Astrocyte (in vitro differentiated cells and primary cell): Measurements from ENCODE around the gene C1QTNF2. TPM values are rescaled to one million over a fixed set of nuclear protein-coding genes. Genes with fewer than 3 reads are reported as not detected.

Source experiments
- DNase-seq: peaks from one replicate; pipeline ENCODE4 v3.0.0-alpha.2; 2010; ENCODE audit warnings: low read depth
- FAIRE-seq: peaks from 2 replicates; lab custom pipeline; 2011; peaks lifted over from hg19 to GRCh38; lab: Jason Lieb, UNC
- H2AFZ ChIP-seq: 2 replicates; pipeline ENCODE4 v1.6.0; 2012; ENCODE audit warnings: low read depth, low read length, inconsistent platforms
- H3K27ac ChIP-seq: 2 replicates; pipeline ENCODE4 v1.5.1; 2011; ENCODE audit warnings: low read depth, low read length, inconsistent platforms
- H3K27me3 ChIP-seq: 2 replicates; pipeline ENCODE4 v1.6.0; 2011; ENCODE audit warnings: low read length, inconsistent platforms; ENCODE audit not compliant: insufficient read depth
- H3K36me3 ChIP-seq: 2 replicates; pipeline ENCODE4 v1.5.1; 2011; ENCODE audit warnings: low read length, inconsistent platforms; ENCODE audit not compliant: insufficient read depth
- H3K4me1 ChIP-seq: 2 replicates; pipeline ENCODE4 v1.5.1; 2011; ENCODE audit warnings: low read length, inconsistent platforms; ENCODE audit not compliant: insufficient read depth
- H3K4me2 ChIP-seq: 2 replicates; pipeline ENCODE4 v1.6.0; 2012; ENCODE audit warnings: low read length, inconsistent platforms
- H3K4me3 ChIP-seq: 2 replicates; pipeline ENCODE4 v1.5.1; 2011; ENCODE audit warnings: low read depth, mild to moderate bottlenecking, low read length, inconsistent platforms; ENCODE audit not compliant: insufficient read depth
- H3K79me2 ChIP-seq: 2 replicates; pipeline ENCODE4 v1.6.0; 2012; ENCODE audit warnings: mild to moderate bottlenecking, low read length, inconsistent platforms; ENCODE audit not compliant: insufficient read depth
- H3K9ac ChIP-seq: 2 replicates; pipeline ENCODE4 v1.6.0; 2012; ENCODE audit warnings: mild to moderate bottlenecking, low read length, inconsistent platforms
- H3K9me3 ChIP-seq: 2 replicates; pipeline ENCODE4 v1.5.1; 2012; ENCODE audit warnings: low read depth, mild to moderate bottlenecking, low read length, inconsistent platforms; ENCODE audit not compliant: insufficient read depth
- H4K20me1 ChIP-seq: 2 replicates; pipeline ENCODE4 v1.6.0; 2012; ENCODE audit warnings: low read length, inconsistent platforms; ENCODE audit not compliant: insufficient read depth
- H3K27ac Mint-ChIP-seq: one replicate; pipeline ENCODE4 v1.8.0; 2021; ENCODE audit warnings: mild to moderate bottlenecking, mixed read lengths; ENCODE audit not compliant: unreplicated experiment
- H3K27me3 Mint-ChIP-seq: one replicate; pipeline ENCODE4 v1.8.0; 2021; ENCODE audit warnings: low read depth, mixed read lengths; ENCODE audit not compliant: unreplicated experiment
- H3K36me3 Mint-ChIP-seq: one replicate; pipeline ENCODE4 v1.8.0; 2021; ENCODE audit warnings: low read depth, mixed read lengths; ENCODE audit not compliant: unreplicated experiment
- H3K4me1 Mint-ChIP-seq: one replicate; pipeline ENCODE4 v1.8.0; 2021; ENCODE audit warnings: low read depth, mixed read lengths; ENCODE audit not compliant: unreplicated experiment
- H3K4me3 Mint-ChIP-seq: one replicate; pipeline ENCODE4 v1.8.0; 2021; ENCODE audit warnings: mild to moderate bottlenecking, moderate library complexity, mixed read lengths; ENCODE audit not compliant: unreplicated experiment
- H3K9me3 Mint-ChIP-seq: one replicate; pipeline ENCODE4 v1.8.0; 2021; ENCODE audit warnings: mild to moderate bottlenecking, mixed read lengths; ENCODE audit not compliant: unreplicated experiment
- CTCF ChIP-seq: IDR thresholded peaks from 2 replicates; pipeline ENCODE4 v1.5.1; 2011; ENCODE audit warnings: low read depth, mild to moderate bottlenecking, inconsistent platforms, low read length, moderate library complexity; ENCODE audit not compliant: insufficient read depth
- EZH2 ChIP-seq: IDR thresholded peaks from 2 replicates; pipeline ENCODE4 v1.6.1; 2012; ENCODE audit warnings: mild to moderate bottlenecking, low read length, inconsistent platforms; ENCODE audit not compliant: insufficient read depth
- total RNA-seq: library from RNA; stranded (reverse); gene quantifications from 2 replicates; pipeline ENCODE4 v1.2.1, GENCODE V29; 2021

C1QTNF2 gene
- total RNA-seq, 1 donor from 2014 or later, result 0.64 TPM

DNA sequence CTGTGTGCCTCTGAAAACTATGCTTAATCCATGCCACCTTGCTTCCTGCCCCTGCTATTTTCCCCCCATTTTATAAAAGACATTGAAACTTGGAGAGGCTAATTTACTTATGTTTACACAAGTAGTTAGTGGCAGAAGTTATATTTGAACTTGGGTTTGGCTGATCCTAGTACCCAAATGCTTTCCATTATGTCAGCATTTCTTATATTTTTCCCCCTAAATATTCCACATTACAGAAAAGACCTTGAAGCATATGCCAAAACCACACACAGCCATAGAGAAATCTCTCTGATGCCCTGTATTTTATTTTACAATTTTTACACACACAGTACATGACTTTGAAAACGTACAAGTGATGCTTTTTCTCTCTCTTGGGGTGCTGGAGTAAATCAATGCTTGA is 11.2 kb downstream of the C1QTNF2 start:
- Histone ChIP-seq H3K9ac (no peak overlapping the region), H4K20me1 (no peaks in the 10 kb centered on the region), H2AFZ (no peak overlapping the region), H3K4me3 (no peak overlapping the region), H3K9me3 (no peaks in the 10 kb centered on the region), H3K36me3 (no peaks in the 10 kb centered on the region), H3K27me3 (no peaks in the 10 kb centered on the region), H3K4me2 (no peak overlapping the region), H3K79me2 (no peaks in the 10 kb centered on the region), H3K27ac (no peak overlapping the region), H3K4me1 (no peaks in the 10 kb centered on the region)
- H3K9me3 Mint-ChIP-seq, result no peaks in the 10 kb centered on the region
- no peaks in the 10 kb centered on the region for H3K36me3 Mint-ChIP-seq
- TF ChIP-seq EZH2, result no peak
- TF ChIP-seq CTCF, result no peak
- H3K4me1 Mint-ChIP-seq, result peaks cover 9% of the 10 kb centered on the region
- peaks cover 19% of the 10 kb centered on the region for H3K27me3 Mint-ChIP-seq
- no peak overlapping the region for H3K4me3 Mint-ChIP-seq
- DNase-seq (no peak), FAIRE-seq (no peak)
- no peak overlapping the region for H3K27ac Mint-ChIP-seq

DNA sequence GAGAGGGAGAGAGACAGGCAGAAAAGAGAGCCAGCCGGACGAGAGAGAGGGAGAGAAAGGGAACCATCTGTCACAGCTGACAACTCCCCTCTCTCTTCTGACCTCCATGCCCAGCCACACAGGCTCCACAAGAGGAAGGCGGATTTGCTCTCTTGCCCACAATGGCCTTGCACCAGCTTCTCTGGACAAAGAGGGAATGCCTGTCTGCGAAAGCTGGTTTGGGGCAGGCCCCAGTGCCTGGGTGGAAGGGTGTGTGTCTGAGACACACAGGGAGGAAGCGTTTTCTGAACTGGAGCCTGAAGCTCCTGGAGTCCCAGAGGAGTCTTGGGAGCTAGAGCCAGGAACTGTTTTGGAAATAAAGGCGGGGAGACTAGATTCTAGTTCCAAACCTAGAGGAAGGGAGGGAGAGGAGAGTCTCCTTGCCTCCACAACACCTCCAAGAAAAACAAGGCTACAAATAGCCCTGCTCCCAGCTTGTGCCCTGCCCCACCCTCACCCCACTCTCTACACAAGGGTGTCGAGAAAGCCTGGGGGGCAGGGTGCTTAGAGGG is 12.5 kb downstream of the C1QTNF2 start:
- no peaks in the 10 kb centered on the region for H3K36me3 Mint-ChIP-seq
- H2AFZ ChIP-seq, result peak overlapping the region; percentile 47

More for the DNA sequence above, 12.5 kb downstream of the C1QTNF2 start:
- Mint-ChIP-seq H3K9me3 (no peaks in the 10 kb centered on the region), H3K4me1 (peaks cover 5% of the 10 kb centered on the region), H3K27ac (no peak overlapping the region), H3K27me3 (peaks cover 19% of the 10 kb centered on the region), H3K4me3 (no peak overlapping the region)
- Histone ChIP-seq H3K4me2 (no peak overlapping the region), H3K27me3 (no peaks in the 10 kb centered on the region), H3K36me3 (no peaks in the 10 kb centered on the region), H3K4me1 (no peaks in the 10 kb centered on the region), H3K79me2 (no peaks in the 10 kb centered on the region), H3K9ac (no peak overlapping the region), H4K20me1 (no peaks in the 10 kb centered on the region), H3K27ac (no peak overlapping the region), H3K4me3 (no peak overlapping the region), H3K9me3 (no peaks in the 10 kb centered on the region)
- DNase-seq (no peak), FAIRE-seq (no peak)
- TF ChIP-seq CTCF, result no peak
- no peak for TF ChIP-seq EZH2
